Inferior parietal cortex (tissue), 1 donor: ENCODE results near the gene TKT.

ENCODE experiments used
- DNase-seq: peaks from one replicate; pipeline ENCODE4 v3.0.0-alpha.2; 2016; ENCODE audit errors: extremely low spot score

Gene TKT

DNA sequence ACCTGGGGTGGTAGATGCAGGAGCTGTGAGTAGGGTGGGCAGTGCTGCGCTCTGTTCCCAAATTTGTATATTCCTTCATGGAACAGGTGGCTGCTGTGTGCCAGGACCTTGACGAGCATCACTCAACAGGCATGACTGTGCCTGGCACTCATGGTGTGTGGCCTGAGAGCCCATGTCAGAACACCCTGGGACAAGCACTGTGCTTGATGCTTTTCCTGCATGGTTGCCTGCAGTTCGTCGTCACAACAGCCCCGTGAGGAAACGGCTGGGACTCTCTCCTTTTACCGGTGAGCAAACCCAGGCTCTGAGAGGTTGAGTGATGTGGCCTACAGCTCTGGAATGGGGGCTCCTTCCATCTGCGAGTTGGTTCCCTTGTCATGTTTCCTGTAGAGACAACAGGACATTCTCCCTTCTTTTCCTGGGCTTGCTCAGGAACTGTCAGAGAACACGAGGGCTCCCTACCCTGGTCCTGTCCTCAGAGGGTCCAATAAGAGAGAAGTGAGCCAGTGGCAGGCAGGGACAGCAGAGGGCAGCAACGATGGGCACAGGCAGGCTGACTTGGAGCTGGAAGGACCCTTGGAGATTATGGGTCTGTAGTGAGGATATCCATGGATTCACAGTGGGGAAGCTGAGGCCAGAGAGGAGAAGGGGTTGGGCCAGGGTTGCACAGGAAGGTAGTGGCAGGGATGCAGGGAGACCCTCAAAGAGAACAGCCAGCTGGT, 57.4 kb downstream of the TKT start:
- no peak for DNase-seq

DNA sequence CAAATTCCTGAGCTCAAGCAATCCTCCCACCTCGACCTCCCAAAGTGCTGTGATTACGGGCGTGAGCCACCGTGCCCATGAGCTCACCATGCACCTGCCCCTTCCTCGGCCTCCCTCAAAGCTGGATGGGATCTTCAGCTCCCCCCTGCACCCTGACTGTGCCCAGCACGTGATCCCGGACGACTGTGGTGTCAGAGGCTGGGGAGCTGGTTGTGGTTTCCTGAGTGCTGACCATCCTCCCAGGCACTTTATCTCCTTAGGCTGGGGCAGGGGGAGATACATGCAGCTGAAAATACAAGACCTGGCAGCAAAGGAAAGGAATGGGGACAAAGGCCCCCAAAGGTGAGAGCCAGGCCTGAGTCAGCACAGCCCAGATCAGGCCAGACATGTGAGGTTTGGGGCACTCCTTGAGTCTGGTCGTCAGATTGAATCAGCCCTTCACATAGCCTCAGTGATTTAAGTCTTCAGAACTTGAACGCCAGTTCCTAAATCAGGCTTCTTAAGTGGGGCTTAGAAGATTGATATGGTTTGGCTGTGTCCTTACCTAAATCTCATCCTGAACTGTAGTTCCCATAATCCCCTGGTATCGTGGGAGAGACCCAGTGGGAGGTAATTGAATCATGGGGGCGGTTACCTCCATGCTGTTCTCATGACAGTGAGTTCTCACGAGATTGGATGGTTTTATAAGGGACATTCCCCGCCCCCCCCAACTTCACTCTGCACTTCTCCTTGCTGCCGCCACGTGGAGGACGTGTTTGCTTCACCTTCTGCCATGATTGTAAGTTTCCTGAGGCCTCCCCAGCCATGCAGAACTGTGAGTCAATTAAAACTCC, 59.0 kb downstream of the TKT start:
- peak; percentile 12 for DNase-seq

DNA sequence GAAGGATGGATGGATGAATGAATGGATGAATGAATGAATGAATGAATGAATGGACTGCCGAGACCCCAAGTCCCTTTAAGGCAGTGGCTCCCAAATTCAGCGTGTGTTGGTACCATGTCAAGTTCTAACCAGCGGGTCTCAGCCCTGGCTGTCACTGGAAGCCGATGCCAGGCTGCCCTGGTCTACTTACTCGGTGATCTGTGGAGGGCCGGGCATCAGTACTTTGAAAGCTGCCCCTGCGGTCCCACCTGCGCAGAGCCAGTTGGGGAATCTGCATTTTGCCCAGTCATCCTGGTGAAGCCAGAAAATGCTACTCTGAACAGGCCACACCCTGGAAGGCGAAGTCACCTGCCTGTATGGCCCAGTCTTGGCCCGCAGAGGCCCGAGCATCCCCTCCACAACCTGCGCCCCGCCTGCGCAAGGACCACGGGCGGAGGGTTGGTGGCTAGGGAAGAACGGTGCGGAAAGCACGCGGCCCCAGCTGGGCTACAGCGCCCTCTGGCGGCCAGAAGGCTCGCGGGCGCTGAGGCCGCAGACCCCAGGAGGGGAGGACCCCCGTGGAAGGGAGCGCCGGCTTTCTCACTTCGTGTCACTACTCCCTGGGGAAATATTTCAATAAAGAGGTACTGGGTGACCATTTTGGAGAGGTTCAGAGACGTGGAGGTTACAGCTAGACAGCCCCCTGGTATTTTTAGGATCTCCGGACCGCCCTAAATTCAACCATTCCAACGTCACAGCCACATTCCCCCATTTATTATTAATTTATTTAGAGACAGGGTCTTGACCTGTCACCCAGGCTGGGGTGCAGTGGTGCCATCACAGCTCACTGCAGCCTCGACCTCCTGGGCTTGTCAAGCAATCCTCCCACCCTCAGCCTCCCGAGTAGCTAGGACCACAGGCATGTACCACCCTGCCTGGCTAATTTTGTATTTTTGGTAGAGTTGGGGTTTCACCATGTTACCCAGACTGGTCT, 59.9 kb downstream of the TKT start:
- DNase-seq: peak; percentile 47

DNA sequence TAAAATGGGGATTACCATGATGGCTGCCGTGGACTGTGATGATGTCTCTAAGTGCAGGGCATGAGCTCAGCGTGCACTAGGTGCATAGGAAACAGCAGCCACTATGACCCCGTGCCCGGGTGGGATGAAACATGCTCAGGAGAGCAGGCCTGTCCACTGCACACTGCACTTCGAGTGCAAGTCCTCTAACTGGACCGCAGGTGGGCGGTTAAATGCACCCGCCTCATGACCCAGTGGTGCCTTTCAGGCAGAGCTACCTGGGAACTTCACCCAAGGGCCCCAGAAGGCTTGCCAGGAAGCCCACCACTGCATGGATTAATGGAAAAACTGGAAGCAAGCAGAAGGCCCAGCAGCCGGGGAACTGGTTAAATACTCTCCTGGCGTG, 60.8 kb downstream of the TKT start:
- DNase-seq: no peak

DNA sequence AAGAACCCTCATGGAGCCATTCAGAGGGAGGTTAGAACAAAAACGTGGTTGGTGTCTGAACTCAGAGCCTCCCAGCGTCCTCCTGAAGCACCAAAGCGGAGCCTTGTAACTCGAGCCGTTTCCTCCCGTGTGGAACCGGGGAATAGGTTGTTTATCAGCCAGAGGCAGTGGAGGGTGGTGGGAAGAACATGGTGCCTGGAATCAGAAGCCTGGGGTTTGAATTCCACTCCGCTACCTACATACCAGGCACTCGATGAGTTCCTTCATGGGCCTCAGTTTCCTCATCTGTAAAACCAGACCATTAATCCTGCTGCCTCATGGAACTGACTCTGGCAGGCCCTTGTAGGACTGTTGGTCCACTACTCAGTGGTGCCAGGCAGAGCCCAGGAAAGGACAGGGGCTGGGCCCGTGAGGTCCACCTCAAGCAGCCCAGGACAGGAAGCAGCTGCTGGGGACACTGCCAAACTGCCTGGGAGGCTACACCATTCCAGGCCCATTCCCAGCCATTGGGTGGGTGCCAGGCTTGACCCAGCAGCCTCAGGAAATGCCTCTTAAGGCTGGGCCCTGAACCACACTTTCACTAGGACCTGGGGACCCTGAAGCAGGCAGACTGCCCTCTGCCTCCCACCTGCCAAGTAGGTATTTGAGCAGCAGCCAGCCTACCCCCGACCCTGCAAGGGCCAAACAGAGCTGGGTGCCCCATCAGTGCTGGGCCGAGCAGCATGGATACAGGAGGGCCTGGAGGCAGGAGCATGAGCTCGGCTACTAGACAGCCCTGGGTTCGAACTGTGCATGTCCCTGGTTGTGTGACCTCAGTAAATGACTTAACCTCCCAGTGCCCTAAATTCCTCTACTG, 61.4 kb downstream of the TKT start:
- DNase-seq: no peak

DNA sequence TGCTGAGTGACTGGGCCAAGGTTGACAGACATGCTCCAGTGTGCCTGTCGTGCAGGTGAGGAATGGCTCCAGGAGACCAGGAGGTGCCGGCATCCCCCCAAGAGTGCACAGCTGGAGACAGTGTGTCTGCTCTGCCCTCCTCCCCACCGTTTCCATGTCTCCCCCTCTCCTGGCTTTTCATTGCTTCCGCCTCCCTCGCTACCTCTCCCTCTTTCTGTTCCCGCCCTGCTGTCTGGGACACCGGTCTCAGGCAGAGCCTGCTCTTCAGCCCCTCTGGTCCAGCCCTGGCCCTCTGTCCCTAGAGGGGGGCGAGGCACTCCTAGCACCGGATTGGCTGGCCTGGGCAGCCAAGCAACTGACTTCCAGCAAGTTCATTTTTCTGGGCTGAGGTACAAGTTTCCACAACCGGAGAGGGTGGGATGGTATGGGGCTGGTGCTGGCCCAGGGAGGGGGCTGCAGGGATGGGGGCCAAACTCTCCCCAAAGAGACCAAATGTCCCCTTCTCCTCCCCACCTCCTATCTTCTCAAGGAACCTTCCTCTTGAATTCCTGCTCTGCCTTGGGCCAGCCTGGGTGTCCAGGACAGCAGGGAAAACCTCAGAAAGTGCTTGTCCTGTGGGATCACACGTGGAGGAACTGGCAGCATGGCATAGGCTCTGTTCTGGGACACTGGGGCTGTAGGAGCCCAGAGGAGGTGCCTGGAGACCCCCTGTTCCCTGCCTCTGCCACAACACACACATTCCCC, 62.2 kb downstream of the TKT start:
- DNase-seq: no peak

DNA sequence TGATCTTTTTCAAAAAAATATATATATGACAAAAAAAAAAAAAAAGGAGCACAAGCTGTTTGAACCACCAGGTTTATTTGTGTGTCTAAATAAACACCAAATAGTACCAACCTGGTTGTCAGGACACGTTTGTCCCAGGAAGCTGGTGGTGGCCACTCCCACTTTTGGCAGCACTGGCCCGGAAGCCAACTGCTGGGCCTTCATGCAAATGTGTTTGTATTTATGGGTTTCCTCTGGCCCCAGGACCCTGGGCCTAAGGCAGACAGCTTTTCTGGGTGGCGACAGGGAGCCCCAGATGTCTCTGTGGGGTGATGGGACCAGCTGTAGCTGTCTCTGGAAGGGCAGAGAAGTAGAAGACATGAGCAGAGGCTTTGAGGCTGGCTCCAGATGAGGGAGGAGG, 63.2 kb downstream of the TKT start:
- no peak for DNase-seq

DNA sequence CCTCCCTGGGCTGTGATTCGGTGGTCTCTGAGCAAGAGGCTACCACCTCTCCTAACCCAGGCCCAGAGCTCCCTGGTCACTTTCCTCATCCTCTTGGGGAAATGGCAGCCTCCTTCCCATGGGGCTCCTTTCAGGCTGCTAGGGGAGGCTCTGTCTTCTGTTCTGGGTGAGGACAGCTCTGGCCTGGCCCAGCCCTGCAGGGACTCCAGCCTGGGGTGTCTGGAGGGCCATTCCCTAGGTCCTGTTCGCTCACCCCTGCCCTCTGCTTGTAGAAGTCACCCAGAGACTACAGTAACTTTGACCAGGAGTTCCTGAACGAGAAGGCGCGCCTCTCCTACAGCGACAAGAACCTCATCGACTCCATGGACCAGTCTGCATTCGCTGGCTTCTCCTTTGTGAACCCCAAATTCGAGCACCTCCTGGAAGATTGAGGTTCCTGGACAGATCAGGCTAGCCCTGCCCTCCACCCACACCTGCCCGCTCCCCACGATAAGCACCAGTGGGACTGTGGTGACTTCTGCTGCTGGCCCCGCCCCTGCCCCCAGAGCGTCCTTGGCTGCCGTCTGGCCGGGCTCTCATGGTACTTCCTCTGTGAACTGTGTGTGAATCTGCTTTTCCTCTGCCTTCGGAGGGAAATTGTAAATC, 63.9 kb downstream of the TKT start:
- no peak for DNase-seq

DNA sequence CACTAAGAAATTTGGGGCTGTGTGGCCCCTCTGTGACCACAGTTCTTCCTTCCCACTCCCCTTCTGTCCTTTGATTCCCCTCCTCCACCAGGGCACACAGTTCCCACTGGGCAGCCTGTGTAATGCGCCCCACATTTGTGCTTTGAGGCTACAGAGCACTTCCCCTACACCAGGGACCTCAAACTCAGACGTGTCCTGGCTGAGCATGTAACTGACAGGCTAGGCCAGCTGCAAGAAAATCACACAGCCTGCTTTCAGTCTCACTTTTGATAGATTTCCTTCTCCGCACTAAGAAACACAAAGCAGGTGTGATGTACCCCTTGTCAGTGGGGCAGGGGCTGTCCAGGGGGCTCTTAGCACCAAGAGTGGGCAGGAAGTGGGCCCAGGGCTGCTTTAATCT, 65.2 kb downstream of the TKT start:
- DNase-seq: no peak

DNA sequence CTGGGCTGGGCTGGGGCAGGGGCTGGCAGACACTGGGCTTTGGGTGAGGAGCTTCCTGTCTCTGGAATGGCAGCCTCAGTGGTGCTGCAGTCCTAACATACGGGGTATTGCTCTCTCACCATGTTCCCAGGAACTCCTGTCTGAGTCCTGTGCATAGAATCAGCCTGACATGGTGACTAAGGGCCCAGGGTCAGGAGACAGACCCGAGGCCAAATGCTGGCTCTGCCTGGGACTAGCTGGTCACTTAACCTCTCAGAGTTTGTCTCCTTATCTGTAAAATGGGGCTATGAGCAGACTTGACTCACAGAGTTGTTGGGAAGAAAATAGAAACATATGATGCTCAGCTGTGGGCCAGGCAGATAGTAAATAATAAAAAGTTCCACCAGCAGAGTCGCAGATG, 66.5 kb downstream of the TKT start:
- DNase-seq: no peak

DNA sequence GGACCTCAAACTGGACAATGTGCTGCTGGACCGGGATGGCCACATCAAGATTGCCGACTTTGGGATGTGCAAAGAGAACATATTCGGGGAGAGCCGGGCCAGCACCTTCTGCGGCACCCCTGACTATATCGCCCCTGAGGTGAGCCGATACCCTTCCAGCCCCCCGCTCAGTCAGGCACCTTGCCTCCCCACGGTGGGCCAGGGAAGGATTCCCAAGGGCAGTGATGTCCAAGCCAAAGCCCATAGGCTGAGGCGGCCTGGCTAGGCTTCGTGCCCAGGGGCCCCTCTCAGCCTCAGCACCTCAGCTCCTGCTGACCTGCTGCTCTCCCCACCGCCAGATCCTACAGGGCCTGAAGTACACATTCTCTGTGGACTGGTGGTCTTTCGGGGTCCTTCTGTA, 67.1 kb downstream of the TKT start:
- no peak for DNase-seq

DNA sequence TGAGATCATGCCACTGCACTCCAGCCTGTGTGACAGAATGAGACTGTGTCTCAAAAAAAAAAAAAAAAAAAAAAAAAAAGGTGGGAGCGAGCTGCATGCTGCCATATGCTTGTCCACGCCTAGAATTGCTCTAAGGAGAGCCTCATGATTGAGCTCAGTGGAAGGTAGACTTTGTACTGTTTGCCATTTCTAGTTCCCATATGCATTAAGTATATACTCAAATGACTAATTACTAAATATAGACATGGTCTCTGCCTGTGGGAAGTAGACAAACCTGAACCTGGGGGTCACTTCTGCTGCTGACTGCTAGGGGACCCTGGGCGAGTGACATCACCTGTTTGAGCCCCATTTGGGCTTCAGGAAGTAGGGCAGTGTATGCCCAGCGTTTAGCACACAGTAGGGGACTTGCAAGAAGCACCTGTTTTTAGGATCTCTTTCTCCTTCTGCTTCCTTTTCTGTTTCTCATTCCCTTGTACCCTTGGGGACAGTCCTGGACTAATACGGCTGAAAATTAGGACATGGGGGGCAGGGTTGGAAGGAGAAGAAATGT, 67.6 kb downstream of the TKT start:
- DNase-seq: no peak

DNA sequence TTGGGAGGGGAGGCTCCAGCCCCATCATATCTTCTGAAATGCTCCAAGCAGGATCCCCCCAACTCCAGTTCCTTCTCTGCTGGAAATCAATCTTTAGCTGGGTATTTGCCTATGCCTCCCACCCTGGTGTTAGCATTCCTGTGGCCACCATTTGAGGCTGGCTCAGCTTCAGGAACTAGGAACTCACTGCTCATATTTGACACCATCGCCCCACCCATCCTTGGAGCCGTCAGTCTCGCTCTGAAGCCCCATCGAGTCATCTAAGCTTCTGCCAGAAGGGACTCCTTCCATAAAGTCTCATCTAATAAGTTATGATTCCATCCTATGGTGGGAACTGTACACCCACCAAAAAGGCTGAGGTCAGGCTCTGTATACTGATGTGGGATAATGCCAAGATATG, 68.4 kb downstream of the TKT start:
- no peak for DNase-seq

DNA sequence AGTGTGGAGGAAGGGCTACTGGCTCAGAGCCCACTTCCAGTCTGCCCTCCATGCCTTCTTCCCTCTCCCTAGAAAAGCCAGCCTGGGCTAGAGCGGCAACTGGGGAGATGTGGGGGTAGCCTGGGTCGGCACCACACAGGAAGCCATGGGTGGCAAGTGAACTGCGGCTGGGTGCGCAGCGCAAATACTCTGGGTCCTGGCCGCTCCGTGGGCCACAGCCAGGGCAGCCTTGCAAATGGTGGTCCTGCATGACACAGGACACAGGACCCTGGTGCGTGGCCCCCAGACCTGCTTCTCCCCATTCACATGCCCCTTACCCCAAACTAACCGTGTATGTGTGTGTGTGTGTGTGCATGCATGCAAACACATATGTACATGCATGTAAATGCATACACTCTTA, 69.1 kb downstream of the TKT start:
- no peak for DNase-seq

DNA sequence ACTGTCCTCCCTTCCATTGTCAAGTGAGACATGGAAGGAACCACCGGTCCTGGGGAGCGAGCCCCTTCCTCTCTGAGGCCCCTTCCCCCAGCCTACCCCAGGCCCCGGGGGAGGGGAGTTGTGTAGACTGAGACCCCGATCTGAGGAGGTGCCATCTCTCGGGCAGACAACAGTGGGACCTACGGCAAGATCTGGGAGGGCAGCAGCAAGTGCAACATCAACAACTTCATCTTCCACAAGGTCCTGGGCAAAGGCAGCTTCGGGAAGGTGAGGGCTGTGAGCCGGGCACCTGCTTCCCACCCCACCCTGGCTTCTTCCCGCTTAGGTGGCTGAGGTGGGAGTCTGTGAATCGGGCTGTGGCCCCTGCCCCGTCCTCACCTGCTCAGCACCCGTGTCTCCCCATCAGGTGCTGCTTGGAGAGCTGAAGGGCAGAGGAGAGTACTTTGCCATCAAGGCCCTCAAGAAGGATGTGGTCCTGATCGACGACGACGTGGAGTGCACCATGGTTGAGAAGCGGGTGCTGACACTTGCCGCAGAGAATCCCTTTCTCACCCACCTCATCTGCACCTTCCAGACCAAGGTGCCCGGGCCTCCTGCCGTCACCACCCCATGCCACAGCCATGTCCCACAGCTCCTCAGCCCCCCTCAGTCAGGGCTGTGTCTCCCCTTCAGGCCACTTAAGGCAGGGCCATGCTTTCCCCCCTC, 69.9 kb downstream of the TKT start:
- DNase-seq: no peak

DNA sequence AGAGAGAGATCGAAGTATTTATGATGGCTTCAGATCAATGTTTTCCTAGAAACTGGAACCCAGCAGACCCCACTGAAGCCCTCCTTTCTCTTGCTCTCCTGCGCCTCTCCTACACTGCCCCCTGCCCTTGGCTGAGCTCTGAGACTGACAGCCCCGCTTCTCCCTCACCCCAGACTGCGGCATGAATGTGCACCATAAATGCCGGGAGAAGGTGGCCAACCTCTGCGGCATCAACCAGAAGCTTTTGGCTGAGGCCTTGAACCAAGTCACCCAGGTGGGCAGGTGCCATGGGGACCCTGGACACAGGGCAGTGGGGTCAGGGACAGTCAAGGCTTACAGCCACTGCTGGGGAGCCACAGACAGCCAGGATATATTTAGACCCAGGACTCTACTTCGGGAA, 71.1 kb downstream of the TKT start:
- no peak for DNase-seq

DNA sequence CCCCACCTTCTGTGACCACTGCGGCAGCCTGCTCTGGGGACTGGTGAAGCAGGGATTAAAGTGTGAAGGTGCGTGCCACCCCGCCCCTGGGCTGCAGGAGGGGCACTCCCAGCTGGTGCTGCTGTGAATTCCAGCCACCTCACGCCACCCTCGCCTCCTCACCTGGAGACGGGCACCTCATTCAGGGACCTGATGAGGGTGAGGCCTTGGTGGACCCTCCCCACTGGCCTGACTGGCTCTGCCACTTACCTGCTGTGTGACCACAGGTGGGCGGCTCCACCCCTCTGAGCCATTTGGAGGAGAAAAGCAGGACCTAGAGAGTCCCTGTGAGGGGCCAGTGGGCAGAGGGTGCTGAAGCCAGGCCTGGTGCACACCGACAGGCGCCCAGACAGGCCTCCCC, 72.3 kb downstream of the TKT start:
- DNase-seq: no peak

DNA sequence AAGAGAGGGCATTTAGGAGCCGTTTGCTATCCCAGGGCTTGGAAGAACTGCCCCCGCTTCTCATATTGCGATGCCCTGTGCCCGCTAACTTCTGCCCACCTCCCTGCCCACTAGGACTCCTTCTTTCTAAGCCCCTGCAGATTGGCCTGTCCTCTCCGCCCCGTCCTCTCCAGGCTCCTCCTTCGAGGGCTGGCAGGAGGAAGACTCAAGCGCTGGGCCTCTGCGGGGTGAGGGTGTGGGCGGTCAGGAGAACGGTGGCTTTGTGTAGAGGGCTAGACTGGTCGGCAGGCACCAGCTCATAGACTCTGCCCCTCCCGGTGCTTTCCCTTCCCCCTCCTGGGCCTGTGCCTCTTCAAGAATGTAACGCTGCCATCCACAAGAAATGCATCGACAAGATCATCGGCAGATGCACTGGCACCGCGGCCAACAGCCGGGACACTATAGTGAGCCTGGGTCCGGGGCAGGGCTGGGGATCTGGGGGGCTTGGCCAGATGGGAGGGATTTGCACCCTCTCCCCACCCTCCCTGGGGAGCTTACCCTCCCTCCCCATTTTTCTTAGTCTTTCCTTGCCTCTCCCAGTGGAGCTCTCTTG, 73.0 kb downstream of the TKT start:
- DNase-seq: no peak

DNA sequence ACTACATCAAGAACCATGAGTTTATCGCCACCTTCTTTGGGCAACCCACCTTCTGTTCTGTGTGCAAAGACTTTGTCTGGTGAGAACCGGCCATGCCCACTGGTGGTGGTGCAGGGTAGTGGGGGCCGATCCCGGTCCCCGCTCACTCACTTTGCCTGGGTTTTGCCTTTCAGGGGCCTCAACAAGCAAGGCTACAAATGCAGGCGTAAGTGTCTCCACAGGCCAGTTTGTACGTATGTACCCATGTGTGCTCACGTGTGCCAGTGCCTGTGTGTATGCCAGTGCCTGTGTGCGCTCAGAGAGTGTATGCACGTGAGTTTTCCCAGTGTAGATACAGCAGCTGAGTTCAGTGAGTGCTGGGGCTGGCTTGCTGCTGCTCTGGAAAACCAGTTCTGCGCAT, 74.3 kb downstream of the TKT start:
- DNase-seq: no peak
